ENCODE measurements around the gene RNH1. TPM values are rescaled to one million over a fixed set of nuclear protein-coding genes. Genes with fewer than 3 reads are reported as not detected.

The RNH1 gene
- total and polyA plus RNA-seq, 10 of the 15 experiments (the other 5 are each of a cell fraction or from before 2014, with no cell fraction given) = 2.3 to 162 (median 72.1) TPM

- H3K9me3 ChIP-seq (replicated peaks; ENCODE audit: control insufficient read depth, insufficient read depth, low read length) = no peaks in the 10 kb centered on the region
- ChIA-PET POLR2A (interaction anchor here (0.6 to 1.6 kb wide), 2 partner anchors 54 to 133 kb away, joined by 5 to 7 read pairs; no protein-coding TSS in a partner anchor), SMC1A (ENCODE audit: uncharacterized antibody, unreplicated experiment) (interaction anchor here (0.5 to 2.7 kb wide), 3 partner anchors 9 to 206 kb away, joined by 3 to 12 read pairs (median 3); partner anchors contain the start of gene RNH1), RAD21 (ENCODE audit: unreplicated experiment) (interaction anchor here (1.2 to 1.6 kb wide), 2 partner anchors 44 to 244 kb away, joined by 3 to 5 read pairs; partner anchors contain the start of genes BET1L and RIC8A), CTCF (interaction anchor here (0.6 to 3.9 kb wide), 5 partner anchors 11 to 178 kb away, joined by 3 to 34 read pairs (median 11); partner anchors contain the start of gene ANO9)
- ATAC-seq (peak; percentile 31), DNase-seq (ENCODE audit: low read depth, low spot score) (no peak), FAIRE-seq (peak; percentile 68)
- WGBS (ENCODE audit: insufficient coverage, insufficient replicate concordance, low lambda C conversion rate, missing lambda C conversion rate) = 10% methylated on average over 45 of the region's 46 CpGs
- no TSS peak for BruUV-seq (replicated peaks)
- peaks cover 14% of the 10 kb centered on the region for H3K79me2 ChIP-seq (ENCODE audit: control insufficient read depth, insufficient read depth, low read length)
- H3K4me3 ChIP-seq = peak overlapping the region; percentile 82
- H3K27ac ChIP-seq (ENCODE audit: control insufficient read depth, insufficient read depth) = peak overlapping the region; percentile 72
- no peaks in the 10 kb centered on the region for H4K20me1 ChIP-seq (ENCODE audit: control insufficient read depth, insufficient read depth)
- H3K36me3 ChIP-seq (ENCODE audit: control insufficient read depth in 2 of 2, insufficient read depth in 2 of 2, low read length in 1 of 2) = peaks cover 2 to 6% of the 10 kb centered on the region in 2 experiments; a peak in 3 of 4 replicates
- H3K27me3 ChIP-seq (replicated peaks in 1 of 2; ENCODE audit: control insufficient read depth in 2 of 2, insufficient read depth in 2 of 2, low read length in 1 of 2) = no peaks in the 10 kb centered on the region
- H3K9ac ChIP-seq (ENCODE audit: control insufficient read depth, insufficient read depth, low read length) = peak overlapping the region; percentile 77
- intact Hi-C loops (cut with micrococcal nuclease; ENCODE audit: unreplicated experiment) = no loop called here
- peaks cover 11% of the 10 kb centered on the region for H3K4me1 ChIP-seq (ENCODE audit: control insufficient read depth, insufficient read depth, low read length)
- H2AFZ ChIP-seq (ENCODE audit: control insufficient read depth, low read depth, low read length) = peak overlapping the region; percentile 90
- H3K4me2 ChIP-seq (ENCODE audit: control insufficient read depth, insufficient read depth) = peak overlapping the region; percentile 96
- in situ Hi-C loops (cut with MboI) = loop anchor here (5.0 kb wide), 1 partner anchor 51 kb away; no protein-coding TSS in a partner anchor
- peak; percentile 55 for TF ChIP-seq USF1 (IDR thresholded peaks at IDR 0.05; ENCODE audit: borderline replicate concordance, extremely low read length, insufficient read depth, low read depth, low read length)
- TF ChIP-seq ATF7 (IDR thresholded peaks at IDR 0.05; ENCODE audit: low read depth) = no peak
- no peak for TF ChIP-seq CHD4 (IDR thresholded peaks at IDR 0.05)
- TF ChIP-seq CBX3 (IDR thresholded peaks at IDR 0.05; ENCODE audit: borderline replicate concordance, low read depth) = no peak
- TF ChIP-seq ZBED1 (IDR thresholded peaks at IDR 0.05; ENCODE audit: borderline replicate concordance) = no peak
- TF ChIP-seq BMI1 (IDR thresholded peaks at IDR 0.05; ENCODE audit: borderline replicate concordance) = no peak
- no peak for TF ChIP-seq ZSCAN29 (IDR thresholded peaks at IDR 0.05)
- peak in 1 of 2 experiments; percentile 23; a peak in 1 of 4 replicates for TF ChIP-seq IKZF2 (IDR thresholded peaks at IDR 0.05)
- TF ChIP-seq MLLT1 (IDR thresholded peaks at IDR 0.05) = peak; percentile 56; the same call in 1 of the 2 replicates
- TF ChIP-seq RAD21 (IDR thresholded peaks at IDR 0.05; ENCODE audit: insufficient read depth, low read depth, low read length) = peak; percentile 65
- 0 out of 2 replicates have a peak, but pooled peaks have one; percentile 30 for TF ChIP-seq YY1 (IDR thresholded peaks at IDR 0.05; ENCODE audit: low read depth, low read length)
- peak; percentile 40; the same call in 1 of the 2 replicates for TF ChIP-seq PKNOX1 (IDR thresholded peaks at IDR 0.05)
- TF ChIP-seq, protein P1, sequence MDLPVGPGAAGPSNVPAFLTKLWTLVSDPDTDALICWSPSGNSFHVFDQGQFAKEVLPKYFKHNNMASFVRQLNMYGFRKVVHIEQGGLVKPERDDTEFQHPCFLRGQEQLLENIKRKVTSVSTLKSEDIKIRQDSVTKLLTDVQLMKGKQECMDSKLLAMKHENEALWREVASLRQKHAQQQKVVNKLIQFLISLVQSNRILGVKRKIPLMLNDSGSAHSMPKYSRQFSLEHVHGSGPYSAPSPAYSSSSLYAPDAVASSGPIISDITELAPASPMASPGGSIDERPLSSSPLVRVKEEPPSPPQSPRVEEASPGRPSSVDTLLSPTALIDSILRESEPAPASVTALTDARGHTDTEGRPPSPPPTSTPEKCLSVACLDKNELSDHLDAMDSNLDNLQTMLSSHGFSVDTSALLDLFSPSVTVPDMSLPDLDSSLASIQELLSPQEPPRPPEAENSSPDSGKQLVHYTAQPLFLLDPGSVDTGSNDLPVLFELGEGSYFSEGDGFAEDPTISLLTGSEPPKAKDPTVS (IDR thresholded peaks at IDR 0.05; ENCODE audit: low read depth, low read length) = no peak
- TF ChIP-seq RUNX3 (IDR thresholded peaks at IDR 0.05; ENCODE audit: low read length) = peak; percentile 72
- TF ChIP-seq TCF3 (IDR thresholded peaks at IDR 0.05; ENCODE audit: borderline replicate concordance, insufficient read depth, low read depth, low read length) = no peak
- TF ChIP-seq HDGF (IDR thresholded peaks at IDR 0.05) = 0 out of 2 replicates have a peak, but pooled peaks have one; percentile 31
Measured at GRCh38 chr11:450809-451451, 56.1 kb downstream of the RNH1 start.
